GM21367 (cell line): ENCODE data around the gene CDHR3.

ENCODE experiments used
- ATAC-seq: cut with Tn5 transposase; IDR thresholded peaks from one replicate; pipeline ENCODE4 v1.9.1; 2021; ENCODE audit not compliant: unreplicated experiment

CDHR3 gene

DNA sequence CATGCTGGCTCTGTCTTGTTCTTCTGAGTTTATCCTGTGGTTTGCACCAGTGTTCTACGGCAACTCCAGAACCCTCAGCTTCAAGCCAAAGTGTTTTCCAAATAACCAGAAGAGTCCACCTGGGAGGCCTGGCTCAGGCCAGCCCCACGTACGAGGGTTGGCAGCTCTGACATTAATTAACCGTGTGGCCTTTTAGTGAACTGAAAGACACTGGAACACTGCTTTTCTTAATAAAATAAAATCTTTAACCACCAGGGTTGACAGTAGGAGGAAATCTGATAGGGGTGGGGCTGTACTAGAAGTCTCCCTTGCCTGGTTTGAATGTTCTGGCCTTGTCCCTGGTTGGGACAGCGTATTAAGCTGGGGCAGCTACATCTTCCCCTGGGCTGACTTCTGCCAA, 84.1 kb downstream of the CDHR3 start:
- no peak for ATAC-seq

DNA sequence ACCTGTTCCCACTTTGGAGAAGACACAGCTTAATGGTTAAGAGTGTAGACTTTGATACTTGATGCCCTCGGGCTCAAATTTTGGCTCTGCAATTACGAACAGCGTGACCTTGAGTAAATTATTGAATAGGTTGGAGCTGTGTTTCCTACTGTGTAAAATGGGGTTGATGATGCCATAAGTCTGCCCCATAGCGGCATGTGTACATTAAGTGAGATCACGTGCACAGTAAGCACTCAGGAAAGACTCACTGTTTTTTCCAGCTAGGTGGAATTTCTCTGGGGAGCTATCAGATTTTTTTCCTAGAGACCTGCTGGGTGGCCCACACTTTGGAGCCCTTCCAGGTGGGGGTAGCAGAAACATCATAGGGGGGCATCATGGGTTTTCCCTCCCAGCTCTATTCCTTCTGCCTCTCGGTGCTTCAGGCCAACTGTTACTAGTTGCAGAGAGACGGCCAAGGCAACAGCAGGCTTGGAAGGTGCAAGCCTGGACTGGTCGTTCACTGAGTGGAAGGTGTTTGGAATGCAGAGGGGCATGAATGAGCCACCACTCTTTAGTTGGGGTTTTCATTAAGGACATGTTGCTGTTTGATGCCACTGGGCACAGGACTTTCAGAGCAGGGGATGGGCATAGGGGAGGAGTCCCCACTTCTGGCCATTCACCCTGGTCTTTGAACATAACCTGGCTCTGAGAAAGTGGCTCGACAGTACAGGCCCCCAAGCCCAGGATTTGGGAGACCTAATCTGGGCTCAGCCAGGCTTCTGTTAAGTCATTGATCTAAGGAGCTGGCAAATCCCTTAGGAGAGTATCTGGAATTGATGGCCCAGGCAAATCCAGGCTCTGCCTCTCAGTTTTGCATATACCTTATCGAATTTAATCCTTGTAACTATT, 85.0 kb downstream of the CDHR3 start:
- ATAC-seq: no peak

DNA sequence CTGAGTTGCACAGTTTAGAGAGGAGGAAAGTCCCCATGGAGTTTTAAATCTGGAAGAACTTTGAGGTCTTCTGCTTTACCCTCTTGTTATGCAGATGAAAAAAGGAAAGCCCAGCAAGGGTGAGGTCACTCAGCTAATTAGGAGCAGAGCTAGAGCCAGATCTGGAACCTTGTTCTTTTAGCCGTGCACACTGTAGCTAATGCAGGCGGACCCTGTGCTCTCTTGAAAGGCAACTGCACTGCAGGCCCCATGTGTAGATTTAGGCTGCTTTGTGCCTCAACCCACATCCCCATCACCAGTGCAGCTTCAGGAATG, 85.6 kb downstream of the CDHR3 start:
- no peak for ATAC-seq

DNA sequence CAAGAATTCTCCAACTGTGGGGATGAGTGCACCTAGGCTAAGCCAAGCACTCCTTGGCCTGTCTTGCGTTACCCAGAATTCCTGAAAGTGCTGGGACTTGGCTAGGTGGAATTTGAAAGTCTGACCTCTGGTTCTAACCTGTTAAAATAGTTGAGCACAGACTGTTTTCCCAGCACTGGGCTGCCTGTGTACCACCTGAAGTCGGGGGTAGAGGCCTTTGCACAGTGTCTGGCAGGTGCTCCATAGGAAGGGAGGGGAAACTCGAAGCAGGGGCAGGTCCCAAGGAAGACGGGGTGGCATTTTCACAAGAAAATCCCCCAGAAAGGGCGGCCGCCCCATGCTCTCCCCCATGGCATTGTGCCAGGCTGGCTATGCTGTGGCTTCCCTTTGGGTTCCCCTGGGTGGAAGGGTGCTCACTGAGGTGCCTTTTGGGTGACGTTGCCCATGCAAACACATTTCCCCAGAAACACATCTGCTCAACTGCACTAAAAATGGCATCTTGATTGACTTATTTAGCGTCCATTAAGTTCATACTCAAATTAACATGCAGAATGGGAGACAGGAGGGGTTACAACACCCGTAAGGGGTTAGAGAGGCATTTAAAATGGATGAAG, 86.2 kb downstream of the CDHR3 start:
- no peak for ATAC-seq

DNA sequence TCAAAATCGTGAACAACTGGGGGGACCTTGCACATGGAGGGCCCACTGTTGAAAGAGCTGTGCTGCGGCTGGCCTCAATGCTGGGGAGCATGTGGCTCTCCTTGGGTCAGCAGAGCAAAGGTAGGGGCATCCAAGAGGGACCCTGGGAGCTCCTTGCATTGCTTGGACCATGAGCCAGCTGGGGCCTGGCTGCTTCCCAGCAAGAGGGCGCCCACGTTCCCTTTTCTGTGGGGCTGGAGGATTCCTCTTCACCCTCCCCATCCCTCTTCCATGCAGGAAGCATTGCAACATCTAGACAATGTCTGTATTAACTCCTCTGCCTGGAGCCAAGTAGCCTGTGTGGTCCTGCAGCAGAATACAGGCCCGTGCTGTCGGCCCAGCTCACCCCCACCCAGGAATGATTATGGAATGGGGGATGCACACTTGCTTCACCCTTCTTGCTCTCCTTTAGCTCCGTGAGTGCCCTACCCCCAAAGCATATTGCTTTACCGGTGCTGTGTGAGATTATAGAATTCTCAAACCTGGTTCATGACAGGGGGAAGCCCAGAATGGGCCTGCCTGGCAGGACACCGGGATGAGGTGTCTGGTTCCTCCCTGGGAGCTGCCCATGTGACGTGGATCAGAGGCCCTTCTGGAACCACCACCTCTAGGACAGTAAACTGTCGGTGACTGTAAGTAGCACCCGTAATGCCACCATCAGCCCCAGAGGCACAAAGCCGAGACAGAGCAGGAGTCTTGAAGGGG, 87.1 kb downstream of the CDHR3 start:
- ATAC-seq: no peak

DNA sequence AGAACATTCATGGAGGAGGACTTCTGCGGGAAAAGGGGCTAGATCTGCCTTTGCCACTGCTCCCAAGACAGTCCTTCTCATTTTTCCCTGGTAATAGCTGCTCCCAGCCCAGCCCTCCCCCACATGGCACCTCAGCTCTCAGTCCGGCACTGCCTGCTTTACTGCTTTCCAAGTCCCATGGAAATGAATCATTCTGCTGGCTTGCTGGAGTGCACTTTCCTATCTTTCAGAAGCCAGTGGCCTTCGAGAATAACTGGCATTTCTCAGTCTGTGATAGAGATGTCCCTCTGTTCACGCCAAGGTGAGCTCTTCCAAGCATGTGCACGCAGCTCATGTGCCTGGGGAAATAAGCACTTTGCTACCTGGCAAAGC, 87.7 kb downstream of the CDHR3 start:
- ATAC-seq: no peak

DNA sequence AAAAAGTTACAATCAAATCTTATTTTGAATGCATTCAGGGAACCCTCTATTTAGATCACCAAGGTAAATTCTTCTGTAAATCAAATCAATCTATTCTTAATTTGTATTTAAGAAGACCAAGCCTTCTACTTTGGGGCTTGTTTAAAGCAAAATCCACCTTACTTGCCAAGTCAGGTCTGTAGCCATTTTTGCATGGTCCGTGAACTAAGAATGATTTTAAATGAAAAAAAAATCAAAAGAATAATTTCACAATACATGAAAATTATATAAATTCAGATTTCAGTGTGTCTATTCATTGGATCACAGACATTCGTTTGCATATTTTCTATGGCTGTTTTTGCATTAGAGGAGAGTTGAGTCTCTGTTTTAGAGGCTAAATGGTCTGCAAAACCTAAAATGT, 89.6 kb downstream of the CDHR3 start:
- no peak for ATAC-seq

DNA sequence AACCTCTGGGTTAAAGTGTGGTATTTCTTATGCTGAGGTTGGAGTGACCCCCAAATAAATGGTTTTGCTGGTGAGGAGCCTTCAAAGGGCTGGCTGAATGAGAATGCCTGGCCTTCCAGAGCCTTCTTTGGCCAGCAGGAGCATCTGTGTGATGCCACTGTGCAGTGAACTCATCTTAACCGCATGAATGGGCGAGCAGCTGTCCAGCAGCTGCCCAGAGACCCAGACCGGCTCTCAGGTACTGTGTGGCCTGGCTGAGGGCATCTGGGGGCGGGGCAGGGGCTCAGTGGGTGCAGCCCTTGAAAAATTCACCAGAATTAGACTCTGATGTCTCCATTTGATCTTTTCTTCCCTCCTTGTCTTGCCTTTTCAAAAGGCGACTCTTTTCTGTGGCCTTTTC, 90.0 kb downstream of the CDHR3 start:
- no peak for ATAC-seq

DNA sequence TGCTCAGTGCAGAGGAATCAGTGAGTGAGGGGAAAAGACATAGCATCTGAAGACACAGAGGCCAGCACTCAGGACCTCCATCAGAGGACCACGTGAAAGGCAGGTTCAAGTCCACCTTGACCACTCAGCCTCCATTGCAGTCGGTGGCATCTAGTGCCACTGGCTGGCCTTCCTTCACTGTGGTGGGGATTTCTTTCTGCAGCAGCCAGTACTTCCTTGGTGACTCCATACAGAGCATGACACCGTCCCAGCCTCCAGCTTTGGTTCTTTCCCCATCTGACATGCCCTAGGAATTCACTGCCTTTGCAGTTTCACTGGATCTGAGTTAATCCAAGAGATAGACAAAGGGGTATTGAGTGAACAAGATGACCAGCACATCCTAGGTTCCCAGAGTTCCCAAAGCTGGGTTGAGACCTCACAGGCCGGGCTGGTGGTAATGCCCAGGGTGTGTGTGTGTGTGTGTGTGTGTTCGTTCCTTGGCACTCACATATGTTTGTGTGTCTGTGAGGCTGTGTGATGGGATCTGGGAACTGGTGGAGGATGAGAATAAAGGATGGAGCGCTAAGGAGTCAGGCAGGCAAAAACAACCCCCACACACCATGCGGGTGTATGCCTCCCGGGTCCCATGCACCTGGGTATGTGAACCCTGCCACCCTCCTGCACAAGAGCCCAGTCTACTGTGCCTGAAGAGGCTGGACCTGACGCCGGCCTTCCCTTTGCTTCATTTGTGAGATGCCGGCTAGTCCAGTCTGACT, 91.3 kb downstream of the CDHR3 start:
- ATAC-seq: no peak

DNA sequence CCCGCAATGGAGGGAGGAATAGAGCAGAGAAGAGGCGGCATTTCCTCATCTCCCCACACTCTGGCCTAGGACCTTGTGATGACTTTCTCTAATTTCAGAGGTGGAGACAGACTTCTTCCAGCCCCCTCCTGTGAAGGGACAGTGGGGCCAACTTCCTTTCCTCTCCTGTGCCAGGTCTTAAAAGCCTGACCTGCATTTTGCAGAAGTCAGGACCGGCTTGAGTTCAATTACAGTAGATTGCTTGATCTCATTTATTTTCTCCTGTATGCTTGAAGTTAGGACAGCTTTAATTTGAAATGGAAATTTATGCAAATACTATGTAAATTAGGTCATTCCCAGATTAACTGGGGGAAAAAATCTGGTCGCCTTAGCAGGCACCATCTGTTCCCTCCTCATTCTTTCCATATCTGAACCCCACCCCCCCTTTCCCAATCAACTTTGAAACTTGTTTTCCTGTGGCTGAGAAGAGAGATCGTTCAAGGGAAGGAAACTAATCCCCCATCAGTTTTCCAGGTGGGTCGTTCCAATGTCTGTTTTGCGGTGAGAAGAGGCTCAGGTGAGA, 92.0 kb downstream of the CDHR3 start:
- no peak for ATAC-seq

DNA sequence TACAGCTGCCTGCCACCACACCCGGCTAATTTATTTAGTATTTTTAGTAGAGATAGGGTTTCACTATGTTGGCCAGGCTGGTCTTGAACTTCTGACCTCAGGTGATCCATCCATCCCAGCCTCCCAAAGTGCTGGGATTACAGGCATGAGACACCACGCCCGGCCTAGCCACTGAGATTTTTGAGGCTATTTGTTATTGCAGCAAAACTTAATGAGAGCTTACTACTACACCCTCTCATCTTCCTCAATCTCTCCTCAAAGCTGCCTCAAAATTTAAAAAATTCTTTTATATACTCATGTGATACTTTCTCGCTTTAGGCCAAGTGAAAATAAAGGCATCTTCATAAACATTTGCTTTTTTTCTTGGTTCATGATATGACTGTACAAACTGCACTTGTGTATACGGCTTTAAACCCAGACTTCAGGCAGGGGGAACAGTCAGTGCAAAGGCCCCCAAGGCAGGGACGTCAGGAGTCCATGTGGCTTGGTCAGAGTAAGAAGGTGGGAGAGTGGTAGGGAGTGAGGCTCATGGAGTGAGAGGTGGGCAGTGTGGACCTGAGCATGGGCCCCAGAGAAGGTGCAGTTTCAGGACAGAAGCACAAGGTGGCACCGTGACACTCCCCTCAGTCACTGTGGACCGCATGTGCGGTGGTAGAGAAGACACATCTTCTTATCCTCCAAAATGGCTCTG, 93.6 kb downstream of the CDHR3 start:
- peak; percentile 39 for ATAC-seq

DNA sequence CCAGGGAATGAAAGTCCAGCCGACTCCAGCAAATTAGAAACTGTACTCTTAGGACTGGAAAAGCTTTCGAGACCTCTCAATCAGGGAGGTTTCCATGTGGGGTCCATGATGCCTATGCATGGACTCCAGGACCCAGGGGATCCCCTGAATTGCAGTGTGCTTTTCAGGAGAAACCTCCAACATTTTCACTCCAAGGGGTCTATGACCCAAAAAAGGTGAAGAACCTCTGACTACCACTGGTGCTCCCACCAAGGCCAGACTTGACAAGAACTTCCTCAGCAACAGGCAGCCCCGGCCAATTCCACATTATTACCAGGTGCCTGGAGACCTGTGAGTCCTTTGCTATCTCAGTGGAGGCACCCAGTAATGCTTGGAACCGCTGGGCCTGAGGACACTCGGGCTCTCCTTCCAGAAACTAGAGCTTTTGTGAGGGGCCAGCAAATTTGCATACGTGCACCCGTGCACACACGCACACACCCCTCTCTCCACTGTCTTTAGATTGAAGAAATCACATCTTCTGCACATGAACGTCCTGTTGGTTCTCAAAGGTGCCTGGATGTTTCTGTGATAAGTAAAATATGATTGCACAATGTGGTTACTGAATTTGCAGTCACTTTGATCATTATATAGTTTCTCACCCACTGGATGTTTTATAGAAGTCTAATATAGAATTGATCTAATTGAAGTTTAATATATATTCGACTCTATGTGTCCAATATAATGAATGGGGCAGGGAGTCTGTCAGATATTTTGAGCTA, 94.3 kb downstream of the CDHR3 start:
- no peak for ATAC-seq

DNA sequence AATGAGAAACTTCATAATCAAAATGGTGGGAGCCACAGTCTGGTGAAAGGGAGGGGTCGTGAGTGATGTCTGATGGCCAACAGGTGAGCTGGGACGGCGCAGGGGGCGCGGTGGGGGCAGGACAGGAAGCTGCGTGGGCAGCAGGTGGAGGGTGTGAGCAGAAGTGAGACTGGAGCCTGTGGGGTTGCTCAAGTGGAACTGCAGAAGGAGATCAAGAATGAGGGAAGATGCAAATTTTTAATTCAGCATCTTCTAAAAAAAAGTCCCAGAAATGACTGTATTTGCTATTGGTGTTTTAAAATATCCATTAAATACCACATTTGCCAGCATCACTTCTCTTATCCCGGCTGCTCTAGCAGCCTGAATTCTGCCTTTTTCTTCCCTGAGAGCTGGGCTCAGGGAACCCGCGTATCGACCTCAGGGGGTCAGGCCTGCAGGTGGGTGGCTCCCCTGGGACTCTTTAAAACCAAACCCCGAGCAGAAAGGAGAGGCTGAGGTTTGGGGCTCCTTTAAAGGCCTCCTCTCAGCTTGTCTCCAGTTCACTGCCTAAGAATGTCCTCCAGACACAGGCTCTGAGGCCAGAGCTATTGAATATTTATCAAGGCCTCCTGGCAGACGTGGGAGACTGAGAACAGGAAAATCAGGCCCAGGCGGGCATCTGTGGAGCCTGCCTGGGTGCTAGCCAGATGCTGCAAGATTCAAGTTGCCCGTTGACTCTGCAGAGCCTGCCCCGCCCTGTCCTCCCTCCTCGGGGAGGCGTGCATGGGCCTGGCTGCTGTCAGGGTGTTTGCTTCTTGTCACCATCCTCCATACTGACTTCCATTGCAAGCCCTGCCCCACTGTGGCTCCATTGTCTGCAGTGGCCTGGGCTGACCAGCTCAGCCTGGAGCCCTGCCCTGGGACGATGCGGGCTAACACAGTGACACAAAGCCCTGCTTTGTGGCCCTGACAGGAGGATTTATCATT, 95.2 kb downstream of the CDHR3 start:
- ATAC-seq: peak; percentile 49

DNA sequence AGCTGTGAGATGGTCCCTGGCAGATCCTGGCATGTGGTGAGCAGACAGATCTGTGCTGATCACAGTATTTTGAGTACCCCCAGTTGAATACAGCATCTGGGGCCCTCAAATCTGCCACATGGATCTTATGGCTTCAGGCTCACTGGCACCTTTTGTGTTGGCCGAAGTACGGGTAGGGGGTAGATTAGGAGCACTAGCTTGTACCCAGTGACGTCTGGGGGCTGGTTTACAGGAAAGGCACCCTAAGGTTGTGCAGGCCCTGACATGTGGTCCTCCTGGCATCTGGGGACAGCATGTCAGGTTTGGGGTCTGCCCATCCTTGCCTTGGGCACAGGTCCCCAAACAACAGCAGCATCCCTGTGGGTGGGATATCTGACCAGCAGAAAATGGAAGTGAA, 95.9 kb downstream of the CDHR3 start:
- ATAC-seq: no peak

DNA sequence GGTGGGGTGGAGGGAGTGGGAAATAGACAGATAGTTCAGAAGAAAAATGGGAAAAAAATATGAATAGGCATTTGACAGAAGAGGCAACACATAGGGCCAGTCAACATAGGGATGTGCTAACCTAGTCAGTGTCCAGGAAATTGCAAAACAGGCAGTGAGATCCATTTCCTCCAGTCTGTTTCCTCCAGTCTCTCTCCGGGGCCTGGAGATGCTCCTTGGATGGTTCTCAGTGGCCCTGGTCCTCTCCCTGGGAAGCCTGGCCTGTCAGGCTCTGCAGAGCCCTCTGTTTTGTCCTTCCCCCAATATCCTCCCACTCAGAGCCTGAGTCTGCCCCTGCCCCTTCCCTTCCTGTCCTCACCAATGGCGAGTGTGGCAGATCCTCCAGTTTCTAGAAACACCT, 96.5 kb downstream of the CDHR3 start:
- no peak for ATAC-seq

DNA sequence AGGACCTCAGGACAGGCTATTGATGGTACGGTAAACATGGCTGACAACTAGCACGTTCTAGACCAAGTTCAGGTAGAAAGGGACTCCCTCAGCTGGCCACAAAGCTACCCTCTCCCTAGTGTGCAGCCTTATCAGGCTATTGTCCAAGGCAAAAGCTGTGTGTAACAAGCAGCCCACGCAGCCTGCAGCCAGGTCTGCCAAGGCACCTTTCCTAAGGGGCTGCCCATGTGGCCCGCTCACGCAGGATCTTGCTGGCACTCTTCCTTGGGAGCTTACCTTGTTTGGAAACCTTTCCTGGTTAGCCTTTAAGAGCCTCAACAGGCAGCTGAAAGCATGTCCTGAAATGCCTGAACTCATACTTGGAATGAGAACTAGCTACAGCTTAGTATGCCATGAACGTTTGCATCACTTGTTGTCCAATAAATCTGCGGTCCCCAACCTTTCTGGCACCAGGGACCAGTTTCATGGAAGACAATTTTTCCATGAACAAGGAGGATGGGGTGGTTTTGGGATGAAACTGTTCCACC, 97.4 kb downstream of the CDHR3 start:
- ATAC-seq: no peak

DNA sequence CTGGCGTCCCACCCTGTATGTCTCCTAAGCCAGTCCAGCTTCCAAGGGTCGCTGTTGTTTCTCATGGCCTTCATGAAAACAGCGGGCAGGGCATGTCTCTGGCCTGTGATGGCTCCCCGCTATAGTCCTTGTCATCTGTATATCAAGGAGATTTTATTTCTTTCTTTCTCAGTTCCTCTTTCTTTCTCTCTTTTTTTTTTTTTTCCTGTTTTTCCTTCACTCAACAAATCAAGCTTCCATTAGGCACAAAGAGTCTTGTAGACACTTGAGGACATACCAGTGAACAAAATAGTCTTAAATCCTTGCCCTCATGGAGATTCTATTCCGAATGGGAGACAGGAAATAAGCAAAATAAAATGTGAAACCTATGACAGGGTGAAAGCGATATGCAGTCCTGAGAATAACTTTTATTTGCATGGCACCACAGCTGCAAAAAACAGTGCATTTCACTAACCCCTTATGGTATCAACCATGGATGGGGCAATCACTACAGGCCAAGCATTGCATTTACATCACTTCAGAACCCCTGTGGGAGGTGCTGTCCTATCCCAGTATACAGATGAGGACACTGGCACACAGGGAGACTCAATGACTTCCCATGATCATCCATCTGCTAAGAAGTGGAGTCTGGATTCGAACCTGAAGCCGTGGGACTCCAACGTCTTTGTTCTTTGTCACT, 98.4 kb downstream of the CDHR3 start:
- ATAC-seq: peak; percentile 34

DNA sequence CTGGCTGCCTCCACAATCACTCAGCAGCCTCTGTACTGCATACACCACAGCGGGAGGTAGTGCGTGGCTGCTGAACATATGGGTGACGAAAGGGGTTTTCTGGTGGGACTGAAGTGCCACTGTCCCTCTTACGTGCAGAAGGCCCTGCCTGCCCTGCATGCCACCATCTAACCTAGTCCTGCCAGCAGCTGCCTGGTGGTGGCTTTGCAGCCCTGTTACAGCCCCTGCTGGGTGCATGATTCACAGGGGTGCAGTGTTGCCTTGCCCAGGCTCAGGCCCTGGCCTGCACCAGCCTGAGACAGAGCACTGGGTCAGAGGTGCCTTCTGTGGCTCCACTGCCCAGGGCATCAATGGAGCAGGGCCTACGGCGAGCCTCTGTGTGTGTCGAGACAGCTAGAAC, 98.9 kb downstream of the CDHR3 start:
- ATAC-seq: no peak
